Bronchial epithelial cell (primary cell): ENCODE measurements around the gene DISC1. TPM values are rescaled to one million over a fixed set of nuclear protein-coding genes. Genes with fewer than 3 reads are reported as not detected.

Source experiments
- DNase-seq: peaks from one replicate; pipeline ENCODE4 v3.0.0-alpha.2; 2010; ENCODE audit warnings: low read depth
- FAIRE-seq: peaks from 2 replicates; lab custom pipeline; 2011; peaks lifted over from hg19 to GRCh38; lab: Jason Lieb, UNC
- H3K27me3 ChIP-seq: 2 replicates; pipeline ENCODE4 v1.5.1; 2011; ENCODE audit warnings: low read length; ENCODE audit not compliant: control insufficient read depth, insufficient read depth
- H3K36me3 ChIP-seq: 2 replicates; pipeline ENCODE4 v1.5.1; 2011; ENCODE audit warnings: low read length; ENCODE audit not compliant: control insufficient read depth, insufficient read depth
- H3K4me3 ChIP-seq: 2 replicates; pipeline ENCODE4 v1.5.1; 2011; ENCODE audit warnings: mild to moderate bottlenecking, low read depth, low read length, control low read depth
- total RNA-seq: library from RNA; depleted of rRNA; stranded (reverse); fragments of >200 nt; gene quantifications from 2 replicates; pipeline ENCODE4 v1.2.1, GENCODE V29; 2014
- TF ChIP-seq, protein P1 (sequence below): IDR thresholded peaks from 2 replicates; pipeline ENCODE4 v1.5.1; 2011; ENCODE audit warnings: mild to moderate bottlenecking, moderate library complexity, low read length, control low read depth, inconsistent platforms; ENCODE audit not compliant: insufficient read depth, severe bottlenecking

The DISC1 gene
- total RNA-seq, 1 donor from 2014 or later: 0.79 TPM

DNA sequence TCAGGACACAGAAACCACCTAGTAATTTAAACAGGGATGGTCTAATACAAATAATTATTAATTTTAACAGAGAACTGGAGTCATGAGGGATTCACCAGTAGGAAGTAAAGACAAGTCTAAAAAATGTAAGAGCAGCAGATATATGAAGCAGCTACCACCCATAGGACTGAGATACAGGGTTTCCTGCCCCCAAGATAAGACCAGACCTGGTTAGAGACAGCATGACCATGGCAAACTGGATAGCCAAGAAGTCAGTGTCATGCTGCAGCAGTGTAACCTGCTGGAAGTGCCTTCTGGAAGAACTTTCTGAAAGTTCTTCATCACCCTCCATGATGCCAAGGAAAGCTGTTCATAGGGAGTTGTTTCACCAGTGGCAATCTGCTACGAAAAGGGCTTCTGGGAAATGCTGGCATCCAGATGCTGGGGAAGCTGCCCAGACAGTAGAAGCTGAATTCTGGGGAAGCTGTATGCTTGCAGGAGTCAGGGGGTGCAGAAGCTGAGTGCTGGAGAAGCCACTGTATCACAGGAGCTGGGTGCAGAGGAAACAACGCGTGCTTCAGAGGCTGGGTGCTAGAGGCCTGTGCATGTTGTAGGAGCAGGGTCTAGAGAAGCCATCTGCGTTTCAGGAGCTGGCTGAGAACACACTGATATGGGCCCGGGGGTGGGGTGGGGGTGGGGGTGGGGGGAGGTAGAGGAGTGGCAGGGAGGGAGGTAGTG lies 356.4 kb downstream of the DISC1 start:
- Histone ChIP-seq H3K27me3 (no peaks in the 10 kb centered on the region), H3K4me3 (no peak overlapping the region), H3K36me3 (no peaks in the 10 kb centered on the region)
- DNase-seq (no peak), FAIRE-seq (no peak)
- TF ChIP-seq, protein P1, sequence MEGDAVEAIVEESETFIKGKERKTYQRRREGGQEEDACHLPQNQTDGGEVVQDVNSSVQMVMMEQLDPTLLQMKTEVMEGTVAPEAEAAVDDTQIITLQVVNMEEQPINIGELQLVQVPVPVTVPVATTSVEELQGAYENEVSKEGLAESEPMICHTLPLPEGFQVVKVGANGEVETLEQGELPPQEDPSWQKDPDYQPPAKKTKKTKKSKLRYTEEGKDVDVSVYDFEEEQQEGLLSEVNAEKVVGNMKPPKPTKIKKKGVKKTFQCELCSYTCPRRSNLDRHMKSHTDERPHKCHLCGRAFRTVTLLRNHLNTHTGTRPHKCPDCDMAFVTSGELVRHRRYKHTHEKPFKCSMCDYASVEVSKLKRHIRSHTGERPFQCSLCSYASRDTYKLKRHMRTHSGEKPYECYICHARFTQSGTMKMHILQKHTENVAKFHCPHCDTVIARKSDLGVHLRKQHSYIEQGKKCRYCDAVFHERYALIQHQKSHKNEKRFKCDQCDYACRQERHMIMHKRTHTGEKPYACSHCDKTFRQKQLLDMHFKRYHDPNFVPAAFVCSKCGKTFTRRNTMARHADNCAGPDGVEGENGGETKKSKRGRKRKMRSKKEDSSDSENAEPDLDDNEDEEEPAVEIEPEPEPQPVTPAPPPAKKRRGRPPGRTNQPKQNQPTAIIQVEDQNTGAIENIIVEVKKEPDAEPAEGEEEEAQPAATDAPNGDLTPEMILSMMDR: no peak

DNA sequence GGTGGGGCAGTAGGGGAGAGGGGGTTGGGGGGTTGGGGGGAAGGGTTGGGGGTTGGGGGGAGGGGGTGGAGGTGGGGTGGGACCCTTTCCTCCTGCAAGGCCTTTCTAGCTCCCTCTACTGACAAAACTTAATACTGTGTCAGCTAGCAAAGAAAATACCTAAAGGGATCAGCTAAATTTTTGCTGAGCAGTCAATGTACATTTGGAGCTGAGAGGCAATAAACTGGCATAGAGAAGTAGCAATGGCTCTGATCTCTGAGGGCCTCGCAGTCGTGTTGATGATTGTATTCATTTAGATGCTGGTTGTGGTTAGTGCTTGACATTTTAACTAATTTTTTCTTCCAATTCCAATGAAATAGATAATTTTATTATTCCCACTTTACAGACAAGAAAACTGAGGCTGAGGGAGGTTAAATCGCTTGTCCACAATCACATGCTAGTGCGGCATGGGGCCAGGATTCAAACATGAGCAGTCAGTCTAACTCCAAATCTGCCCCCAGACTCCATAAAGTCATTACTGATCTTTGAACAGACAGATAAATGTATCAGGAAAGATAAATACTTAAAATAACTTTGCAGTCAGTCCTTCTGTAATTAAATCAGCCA lies 357.1 kb downstream of the DISC1 start:
- TF ChIP-seq, protein P1: no peak
- FAIRE-seq (no peak), DNase-seq (no peak)
- Histone ChIP-seq H3K27me3 (no peaks in the 10 kb centered on the region), H3K36me3 (no peaks in the 10 kb centered on the region), H3K4me3 (no peak overlapping the region)

DNA sequence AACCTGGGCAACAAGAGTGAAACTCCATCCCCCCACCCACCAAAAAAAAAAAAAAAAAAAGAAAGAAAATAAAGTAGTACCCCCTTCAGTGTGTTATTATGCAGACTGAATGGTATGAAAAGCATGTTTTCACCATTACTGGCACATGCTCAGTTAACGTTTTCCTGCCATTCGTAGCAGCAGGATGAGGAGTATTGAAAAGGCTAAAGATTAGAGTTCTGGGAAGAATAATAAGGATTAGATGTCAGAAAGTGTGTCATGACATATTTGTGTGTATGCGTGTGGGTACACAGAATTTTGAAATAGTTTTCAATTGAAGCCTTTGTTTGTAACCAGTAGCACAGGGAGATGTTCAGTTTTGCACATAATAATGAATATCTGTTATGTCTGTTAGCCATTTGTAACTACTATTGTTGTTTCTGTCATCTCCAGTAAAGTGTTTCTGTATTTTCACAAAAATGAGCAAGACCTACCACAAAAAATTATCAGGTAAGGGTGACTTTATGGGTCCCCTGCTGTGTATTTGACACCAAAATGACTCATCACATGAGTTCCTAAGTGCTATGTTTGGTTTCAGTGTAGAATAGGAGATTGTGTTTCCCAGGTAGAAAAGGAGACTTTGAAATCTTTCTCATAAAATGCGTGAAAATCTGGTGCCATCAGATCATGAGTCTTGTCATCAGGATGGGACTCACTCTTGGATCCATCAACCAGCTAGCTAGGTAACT lies 358.9 kb downstream of the DISC1 start:
- Histone ChIP-seq H3K27me3 (no peaks in the 10 kb centered on the region), H3K4me3 (no peak overlapping the region), H3K36me3 (no peaks in the 10 kb centered on the region)
- TF ChIP-seq, protein P1: no peak
- DNase-seq (no peak), FAIRE-seq (no peak)

DNA sequence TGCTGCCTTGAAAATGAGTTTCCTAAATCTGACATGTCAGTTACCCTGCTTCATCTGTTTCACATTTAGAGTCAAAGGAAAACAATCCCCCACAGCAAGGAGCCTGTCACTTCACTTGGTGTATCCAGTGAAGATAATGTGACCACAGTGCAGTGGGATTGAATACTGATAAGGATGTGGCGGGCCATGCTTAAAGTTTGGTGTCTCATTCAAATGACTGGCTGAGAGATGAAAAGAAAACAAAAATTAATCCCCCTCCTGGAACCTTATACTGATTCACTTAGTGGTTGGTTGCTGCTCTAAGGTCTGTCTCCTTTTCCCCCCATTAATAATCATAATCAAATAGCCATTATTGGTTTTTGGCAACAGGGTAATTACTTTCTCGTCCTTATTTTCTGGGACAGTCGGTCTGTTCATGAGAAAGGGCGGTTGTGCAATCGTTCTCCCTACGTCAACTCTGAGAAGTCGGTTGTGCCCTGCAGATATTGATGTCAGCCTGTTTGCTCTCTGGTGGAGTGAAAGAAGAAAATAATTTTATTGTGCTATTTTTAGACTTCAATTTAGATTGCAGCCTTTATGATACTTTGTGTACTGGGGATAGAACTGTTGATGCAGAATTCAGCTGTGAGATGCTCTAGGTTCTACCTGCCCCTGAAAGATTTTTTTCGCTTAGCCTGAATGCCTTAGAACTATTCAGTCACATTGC lies 360.2 kb downstream of the DISC1 start:
- Histone ChIP-seq H3K4me3 (no peak overlapping the region), H3K36me3 (no peaks in the 10 kb centered on the region), H3K27me3 (no peaks in the 10 kb centered on the region)
- no peak for FAIRE-seq
- TF ChIP-seq, protein P1: no peak
- no peak for DNase-seq

DNA sequence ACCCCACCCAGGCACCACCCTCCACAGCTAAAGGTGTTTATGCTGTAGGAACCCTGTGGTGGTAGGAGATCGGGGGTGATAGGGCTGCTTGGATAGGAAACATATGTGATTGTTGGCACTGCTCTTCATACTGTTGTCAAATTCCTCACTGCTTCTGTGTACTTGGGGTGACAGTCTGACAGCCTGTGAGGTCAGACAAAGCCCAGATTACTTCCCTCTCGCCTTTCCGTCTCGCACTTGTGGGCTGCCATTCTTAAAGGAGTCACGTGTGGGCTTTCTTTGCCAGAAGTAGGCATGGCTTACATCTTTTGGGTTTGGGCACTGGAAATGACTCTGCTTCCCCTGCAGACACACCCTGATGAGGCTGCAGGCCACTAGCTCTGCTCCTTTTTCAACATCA lies 363.8 kb downstream of the DISC1 start:
- Histone ChIP-seq H3K4me3 (no peak overlapping the region), H3K36me3 (no peaks in the 10 kb centered on the region), H3K27me3 (no peaks in the 10 kb centered on the region)
- DNase-seq (no peak), FAIRE-seq (no peak)
- TF ChIP-seq, protein P1: no peak
